ENCODE results near the gene S1PR2. TPM values are rescaled to one million over a fixed set of nuclear protein-coding genes. Genes with fewer than 3 reads are reported as not detected.
A peak's percentile ranks its signal among the peaks of the same experiment; 100 is the strongest.

Gene S1PR2
- total and polyA plus RNA-seq, 9 of the 15 experiments (the other 6 are each of a cell fraction or from before 2014, with no cell fraction given) = 1.5 to 3.9 (median 2.0) TPM

GRCh38 chr19:10270616-10271394, 39.7 kb upstream of the S1PR2 start, which contains the start of gene ICAM1 (continued):
- TF ChIP-seq HDAC2 (IDR thresholded peaks at IDR 0.05) = peak; percentile 87; the same call in 1 of the 2 replicates
- TF ChIP-seq HMGN3 (IDR thresholded peaks at IDR 0.05; ENCODE audit: borderline replicate concordance, extremely low read depth, insufficient read length, low read depth, low read length) = peak; percentile 62
- TF ChIP-seq ATF2 (CRISPR knock-in tag; IDR thresholded peaks at IDR 0.05) = no peak
- TF ChIP-seq ZNF274 (IDR thresholded peaks at IDR 0.05; ENCODE audit: borderline replicate concordance, low read depth, low read length) = no peak
- TF ChIP-seq MAFG (tag; conservative IDR thresholded peaks at IDR 0.05) = no peak
- peak; percentile 66 for TF ChIP-seq TAF1 (IDR thresholded peaks at IDR 0.05; ENCODE audit: control insufficient read depth, extremely low read depth, insufficient read depth, low read length, severe bottlenecking)
- TF ChIP-seq NR2C2 (CRISPR knock-in tag; IDR thresholded peaks at IDR 0.05) = no peak
- TF ChIP-seq NR2C2 (tag; IDR thresholded peaks at IDR 0.05) = peak; percentile 90
- no peak for TF ChIP-seq ZNF778 (CRISPR knock-in tag; IDR thresholded peaks at IDR 0.05)
- TF ChIP-seq NR1H2 (CRISPR knock-in tag; IDR thresholded peaks at IDR 0.05) = peak; percentile 7; the same call in 1 of the 2 replicates
- 0 out of 2 replicates have a peak, but pooled peaks have one; percentile 11 for TF ChIP-seq SMARCA4 (IDR thresholded peaks at IDR 0.05)
- TF ChIP-seq TFAM (CRISPR knock-in tag; conservative IDR thresholded peaks at IDR 0.05) = no peak
- TF ChIP-seq ZNF282 (CRISPR knock-in tag; IDR thresholded peaks at IDR 0.05) = no peak
- TF ChIP-seq GATAD2B (IDR thresholded peaks at IDR 0.05; ENCODE audit: borderline replicate concordance) = no peak
- TF ChIP-seq PTTG1 (tag; IDR thresholded peaks at IDR 0.05; ENCODE audit: low read depth) = no peak
- no peak for TF ChIP-seq CBX2 (IDR thresholded peaks at IDR 0.05; ENCODE audit: insufficient read depth, low read length, poor library complexity, severe bottlenecking)
- no peak for TF ChIP-seq PRPF4 (IDR thresholded peaks at IDR 0.05; ENCODE audit: insufficient read depth, low read depth, low read length, poor library complexity, severe bottlenecking)
- no peak for TF ChIP-seq DNMT1 (IDR thresholded peaks at IDR 0.05)
- TF ChIP-seq NCOA4 (IDR thresholded peaks at IDR 0.05; ENCODE audit: partially characterized antibody) = no peak
- TF ChIP-seq MTA3 (IDR thresholded peaks at IDR 0.05; ENCODE audit: borderline replicate concordance) = peak; percentile 85; the same call in 1 of the 2 replicates
- peak in 1 of 2 experiments; percentile 79; a peak in 1 of 4 replicates for TF ChIP-seq HDAC1 (IDR thresholded peaks at IDR 0.05)
- peak; percentile 77 for TF ChIP-seq SUPT5H (IDR thresholded peaks at IDR 0.05)
- no peak for TF ChIP-seq OTX1 (CRISPR knock-in tag; IDR thresholded peaks at IDR 0.05)
- TF ChIP-seq ZFPM2 (CRISPR knock-in tag; IDR thresholded peaks at IDR 0.05) = no peak
- no peak for TF ChIP-seq ZNF445 (CRISPR knock-in tag; IDR thresholded peaks at IDR 0.05; ENCODE audit: low read depth)
- peak; percentile 55 for TF ChIP-seq RBM22 (IDR thresholded peaks at IDR 0.05; ENCODE audit: low read depth, low read length, poor library complexity, severe bottlenecking)
- TF ChIP-seq MBD1 (CRISPR knock-in tag; IDR thresholded peaks at IDR 0.05) = no peak
- peak; percentile 90 for TF ChIP-seq RBFOX2 (IDR thresholded peaks at IDR 0.05; ENCODE audit: low read depth, low read length)

All from K562 (cell line).